WTC11 (cell line): ENCODE data around the gene IL13RA1. TPM values are rescaled to one million over a fixed set of nuclear protein-coding genes. Genes with fewer than 3 reads are reported as not detected.

ENCODE experiments used
- ATAC-seq: fragments of 200-7000 bp; cut with Tn5 transposase; 2 replicates; pipeline ENCODE4 v1.10.0; 2021; ENCODE audit warnings: mild to moderate bottlenecking, moderate library complexity
- CTCF ChIA-PET: fragments of 300-600 bp; sonication (Branson Sonifier 250); formaldehyde crosslinking; loops from one replicate; lab custom pipeline; 2021; ENCODE audit warnings: antibody characterized with exemption; lab: Charles Lee
- POLR2A ChIA-PET: fragments of 350-600 bp; sonication (Branson Sonifier 250); formaldehyde crosslinking; loops from one replicate; lab custom pipeline; 2021; ENCODE audit warnings: antibody characterized with exemption; lab: Charles Lee
- DNase-seq: peaks from one replicate; pipeline ENCODE4 v3.0.0; 2021; ENCODE audit warnings: low spot score
- H3K27ac Mint-ChIP-seq: 2 replicates; pipeline ENCODE4 v1.8.0; 2021; ENCODE audit warnings: mixed read lengths
- H3K27me3 Mint-ChIP-seq: 2 replicates; pipeline ENCODE4 v1.8.0; 2021; ENCODE audit warnings: low read depth, mild to moderate bottlenecking, moderate library complexity, mixed read lengths
- H3K36me3 Mint-ChIP-seq: 2 replicates; pipeline ENCODE4 v1.8.0; 2021; ENCODE audit warnings: mixed read lengths
- H3K4me1 Mint-ChIP-seq: 2 replicates; pipeline ENCODE4 v1.8.0; 2022; ENCODE audit warnings: mixed read lengths
- H3K4me3 Mint-ChIP-seq: 2 replicates; pipeline ENCODE4 v1.8.0; 2021; ENCODE audit warnings: mild to moderate bottlenecking, moderate library complexity, mixed read lengths
- H3K9me3 Mint-ChIP-seq: 2 replicates; pipeline ENCODE4 v1.8.0; 2021; ENCODE audit warnings: mixed read lengths
- AFF4 ChIP-seq: sonication (generic); formaldehyde crosslinking; IDR thresholded peaks from 2 replicates; pipeline ENCODE4 v1.8.1; 2023; ENCODE audit warnings: mild to moderate bottlenecking, missing genetic modification reagents, borderline replicate concordance
- ARID4B ChIP-seq: sonication (generic); formaldehyde crosslinking; IDR thresholded peaks from 2 replicates; pipeline ENCODE4 v1.8.0; 2023; ENCODE audit warnings: missing genetic modification reagents, mild to moderate bottlenecking, borderline replicate concordance
- ATF3 ChIP-seq: sonication (generic); formaldehyde crosslinking; conservative IDR thresholded peaks from 2 replicates; pipeline ENCODE4 v1.8.1; 2022; ENCODE audit warnings: mild to moderate bottlenecking, missing genetic modification reagents
- E2F4 ChIP-seq: sonication (generic); formaldehyde crosslinking; IDR thresholded peaks from 2 replicates; pipeline ENCODE4 v1.8.1; 2022; ENCODE audit warnings: low read depth, mild to moderate bottlenecking, moderate library complexity, missing genetic modification reagents, borderline replicate concordance
- EMX1 ChIP-seq: fragments of 250-450 bp; sonication (Bioruptor Pico); IDR thresholded peaks from 2 replicates; pipeline ENCODE4 v1.8.0; 2021; ENCODE audit warnings: mild to moderate bottlenecking
- FOXJ3 ChIP-seq: sonication (generic); formaldehyde crosslinking; IDR thresholded peaks from 2 replicates; pipeline ENCODE4 v1.9.0; 2021; ENCODE audit warnings: missing genetic modification reagents, mild to moderate bottlenecking, borderline replicate concordance
- FOXP4 ChIP-seq: sonication (generic); formaldehyde crosslinking; IDR thresholded peaks from 2 replicates; pipeline ENCODE4 v1.8.0; 2022; ENCODE audit warnings: mild to moderate bottlenecking, missing genetic modification reagents
- HMGXB4 ChIP-seq: sonication (generic); formaldehyde crosslinking; IDR thresholded peaks from 2 replicates; pipeline ENCODE4 v1.8.1; 2023; ENCODE audit warnings: mild to moderate bottlenecking, moderate library complexity, missing genetic modification reagents
- JAZF1 ChIP-seq: fragments of 250-450 bp; sonication (Bioruptor Pico); IDR thresholded peaks from 2 replicates; pipeline ENCODE4 v1.9.0; 2021; ENCODE audit warnings: moderate library complexity, mild to moderate bottlenecking, inconsistent platforms
- MYBL2 ChIP-seq: sonication (generic); formaldehyde crosslinking; IDR thresholded peaks from 2 replicates; pipeline ENCODE4 v1.8.1; 2023; ENCODE audit warnings: mild to moderate bottlenecking, moderate library complexity, missing genetic modification reagents
- NFATC4 ChIP-seq: fragments of 250-450 bp; sonication (Bioruptor Pico); IDR thresholded peaks from 2 replicates; pipeline ENCODE4 v1.9.0; 2021; ENCODE audit warnings: mild to moderate bottlenecking
- SMAD4 ChIP-seq: sonication (generic); formaldehyde crosslinking; IDR thresholded peaks from 2 replicates; pipeline ENCODE4 v1.8.0; 2022; ENCODE audit warnings: mild to moderate bottlenecking, missing genetic modification reagents
- STAT6 ChIP-seq: sonication (generic); formaldehyde crosslinking; conservative IDR thresholded peaks from 2 replicates; pipeline ENCODE4 v1.8.1; 2023; ENCODE audit warnings: mild to moderate bottlenecking, low read depth, missing genetic modification reagents, moderate library complexity
- TCF7 ChIP-seq: sonication (generic); formaldehyde crosslinking; IDR thresholded peaks from 2 replicates; pipeline ENCODE4 v1.8.0; 2022; ENCODE audit warnings: mild to moderate bottlenecking, low read depth, missing genetic modification reagents, moderate library complexity
- TEAD1 ChIP-seq: sonication (generic); formaldehyde crosslinking; IDR thresholded peaks from 2 replicates; pipeline ENCODE4 v1.8.0; 2022; ENCODE audit warnings: mild to moderate bottlenecking, missing genetic modification reagents
- ZBTB21 ChIP-seq: sonication (generic); formaldehyde crosslinking; IDR thresholded peaks from 2 replicates; pipeline ENCODE4 v1.8.1; 2023; ENCODE audit warnings: mild to moderate bottlenecking, missing genetic modification reagents, borderline replicate concordance
- ZNF232 ChIP-seq: sonication (generic); formaldehyde crosslinking; IDR thresholded peaks from 2 replicates; pipeline ENCODE4 v1.8.0; 2022; ENCODE audit warnings: mild to moderate bottlenecking, missing genetic modification reagents
- ZSCAN18 ChIP-seq: fragments of 250-450 bp; sonication (Bioruptor Pico); IDR thresholded peaks from 2 replicates; pipeline ENCODE4 v2.1.2; 2022; ENCODE audit warnings: mild to moderate bottlenecking, moderate library complexity
- total RNA-seq: library from RNA; stranded (reverse); gene quantifications from 3 replicates; pipeline ENCODE4 v1.2.3, GENCODE V29; 2021

IL13RA1 gene
- total RNA-seq, 1 experiment from 2014 or later, result 11.1 TPM

GRCh38 chrX:118734909-118735308, 7.5 kb downstream of the IL13RA1 start:
- Mint-ChIP-seq H3K27ac (no peak overlapping the region), H3K36me3 (peaks cover 3% of the 10 kb centered on the region; the same call in 1 of the 2 replicates), H3K27me3 (peaks cover 11% of the 10 kb centered on the region), H3K4me1 (peaks cover 11% of the 10 kb centered on the region), H3K9me3 (peaks cover 7% of the 10 kb centered on the region; the same call in 1 of the 2 replicates), H3K4me3 (no peak overlapping the region)
- POLR2A ChIA-PET, result no interaction called here
- CTCF ChIA-PET, result no interaction called here
- DNase-seq (no peak), ATAC-seq (no peak)
- TF ChIP-seq STAT6 (CRISPR knock-in tag) (no peak), EMX1 (CRISPR knock-in tag) (no peak), JAZF1 (CRISPR knock-in tag) (no peak), ZSCAN18 (no peak), ARID4B (no peak), MYBL2 (CRISPR knock-in tag) (no peak), SMAD4 (CRISPR knock-in tag) (no peak), ZBTB21 (CRISPR knock-in tag) (no peak), NFATC4 (CRISPR knock-in tag) (no peak), ZNF232 (CRISPR knock-in tag) (no peak), E2F4 (CRISPR knock-in tag) (no peak), TEAD1 (CRISPR knock-in tag) (no peak), ATF3 (CRISPR knock-in tag) (no peak), FOXJ3 (CRISPR knock-in tag) (no peak), TCF7 (no peak), AFF4 (no peak), HMGXB4 (CRISPR knock-in tag) (no peak), FOXP4 (CRISPR knock-in tag) (no peak)
